BLaER1 treated with 17β-estradiol and CSF1 and Interleukin-3, amounts not matched to agents 10 nM and 100 nM (cell line): ENCODE results near the gene TUSC2.
A peak's percentile ranks its signal among the peaks of the same experiment; 100 is the strongest.

Source experiments
- H3K27ac ChIP-seq, 11 experiments: shearing (Covaris generic); formaldehyde crosslinking; 2 replicates each; pipeline ENCODE4 v1.8.1; 2022
- H3K27me3 ChIP-seq, 11 experiments: shearing (Covaris generic); formaldehyde crosslinking; 2 replicates each; pipeline ENCODE4 v1.8.1; 2022
- H3K36me3 ChIP-seq, 11 experiments: shearing (Covaris generic); formaldehyde crosslinking; 2 replicates each; pipeline ENCODE4 v1.8.1; 2022
- H3K4me1 ChIP-seq, 10 experiments: shearing (Covaris generic); formaldehyde crosslinking; 2 replicates each; pipeline ENCODE4 v1.8.1; 2022
- H3K4me2 ChIP-seq, 11 experiments: shearing (Covaris generic); formaldehyde crosslinking; 2 replicates each; pipeline ENCODE4 v1.8.1; 2022
- H3K4me3 ChIP-seq, 10 experiments: shearing (Covaris generic); formaldehyde crosslinking; 2 replicates each; pipeline ENCODE4 v1.8.1; 2022
- H3K9ac ChIP-seq, 11 experiments: shearing (Covaris generic); formaldehyde crosslinking; 2 replicates each; pipeline ENCODE4 v1.8.1; 2022
- H3K9me3 ChIP-seq, 11 experiments: shearing (Covaris generic); formaldehyde crosslinking; replicated peaks in 1 of 11; 2 replicates each; pipeline ENCODE4 v1.8.1; 2022
- H4K20me1 ChIP-seq, 11 experiments: shearing (Covaris generic); formaldehyde crosslinking; 2 replicates each; pipeline ENCODE4 v1.8.1; 2022
- Cebpa-rat ChIP-seq, 11 experiments: shearing (Covaris generic); IDR thresholded peaks; 2 replicates each; pipeline ENCODE4 v1.8.1; 2022

TUSC2 gene

DNA sequence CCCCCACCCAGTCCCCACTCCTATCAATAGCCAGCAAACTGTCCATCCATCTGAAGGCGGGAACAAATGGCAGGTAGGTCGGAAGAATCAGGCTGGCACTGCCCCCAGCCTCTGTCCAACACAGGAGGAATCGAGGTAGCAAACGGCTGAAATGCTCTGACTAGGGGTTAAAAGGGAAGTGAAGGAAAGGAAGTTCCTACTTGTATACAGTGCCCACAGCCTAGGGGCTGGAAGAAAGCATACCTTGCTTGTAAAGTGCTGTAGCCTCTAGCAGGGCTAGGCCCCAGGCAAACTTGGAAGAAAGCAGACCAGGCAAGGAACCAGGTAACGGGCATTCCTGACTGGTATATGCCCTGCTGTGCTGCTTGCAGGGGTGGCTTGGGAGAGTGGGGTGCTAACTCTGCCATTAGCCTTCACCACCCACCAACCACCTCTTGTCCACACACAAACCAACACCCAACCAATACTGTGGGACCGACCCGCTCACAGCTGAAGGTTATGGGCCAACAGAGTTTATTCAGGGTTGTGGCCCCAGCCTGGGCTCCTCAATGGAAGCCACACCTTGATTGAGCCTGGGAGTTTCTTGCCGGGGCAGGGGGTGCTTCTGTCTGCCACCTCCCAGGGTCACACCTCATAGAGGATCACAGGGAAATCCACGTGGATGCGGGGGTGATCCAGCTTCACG, 2.4 kb downstream of the TUSC2 start:
- no peak for TF ChIP-seq Cebpa-rat (IDR thresholded peaks at IDR 0.05)
- Histone ChIP-seq H3K9ac (peak overlapping the region in 9 of 11 experiments; percentile 15 to 93 (median 85); a peak in 10 of 22 replicates), H3K9me3 (no peaks in the 10 kb centered on the region), H3K4me3 (no peak overlapping the region), H3K36me3 (peaks cover 25 to 51% (median 35%) of the 10 kb centered on the region in 11 experiments), H3K4me2 (peak overlapping the region in 5 of 11 experiments; percentile 10 to 98 (median 97); a peak in 7 of 22 replicates), H3K27me3 (no peaks in the 10 kb centered on the region), H3K4me1 (peaks cover 46 to 81% (median 65%) of the 10 kb centered on the region in 10 experiments), H3K27ac (no peak overlapping the region), H4K20me1 (peaks cover 13 to 45% (median 26%) of the 10 kb centered on the region in 11 experiments; a peak in 20 of 22 replicates)

- TF ChIP-seq Cebpa-rat (IDR thresholded peaks at IDR 0.05) = no peak
- Histone ChIP-seq H3K27me3 (no peaks in the 10 kb centered on the region), H3K36me3 (peaks cover 19 to 46% (median 30%) of the 10 kb centered on the region in 11 experiments), H3K4me2 (peak overlapping the region in 3 of 11 experiments; percentile 97 to 98 (median 98); a peak in 4 of 22 replicates), H3K27ac (no peak overlapping the region), H3K4me3 (no peak overlapping the region), H4K20me1 (peaks cover 7 to 45% (median 26%) of the 10 kb centered on the region in 11 experiments; a peak in 20 of 22 replicates), H3K9me3 (no peaks in the 10 kb centered on the region), H3K9ac (peak overlapping the region in 6 of 11 experiments; percentile 15 to 93 (median 76); a peak in 4 of 22 replicates), H3K4me1 (peaks cover 51 to 81% (median 68%) of the 10 kb centered on the region in 10 experiments)
These were observed 2.9 kb downstream of the TUSC2 start for GRCh38 chr3:50325113-50325480.

DNA sequence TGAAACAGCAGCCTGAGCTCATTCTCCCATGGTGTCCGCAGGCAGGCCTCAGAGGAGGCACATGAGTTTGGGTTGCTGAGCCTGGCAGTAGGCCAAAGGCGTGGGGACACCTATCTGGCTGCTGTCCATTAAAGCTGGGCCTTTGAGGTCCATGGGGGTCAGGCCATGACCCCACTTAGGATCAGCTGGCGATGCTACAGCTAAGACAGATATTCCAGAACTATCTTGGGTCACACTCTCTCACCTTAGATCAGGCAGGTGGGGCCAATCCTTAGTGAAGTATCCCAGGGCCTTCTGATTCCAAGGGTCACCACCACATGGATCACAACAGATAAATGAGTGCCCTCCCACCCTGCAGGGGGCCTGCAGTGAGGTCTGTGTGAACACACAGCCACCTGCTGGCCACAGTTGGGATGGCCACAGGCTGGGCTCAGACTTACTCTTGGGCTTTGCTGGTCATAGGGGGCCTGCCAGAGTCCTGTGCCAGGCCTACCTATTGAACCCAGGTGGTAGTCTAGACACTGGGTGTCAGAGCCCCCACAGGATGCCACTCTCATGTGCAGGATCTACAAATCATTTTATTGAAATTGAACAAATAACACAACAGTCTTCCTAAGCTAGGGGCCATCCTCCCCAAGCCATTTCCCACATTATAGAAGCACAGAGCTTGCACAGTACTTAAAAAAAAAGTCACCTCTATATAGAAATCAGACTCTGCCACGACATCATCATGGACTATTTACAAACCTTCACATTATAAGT, 3.5 kb downstream of the TUSC2 start:
- no peaks in the 10 kb centered on the region for H3K27me3 ChIP-seq
- H3K36me3 ChIP-seq = peaks cover 13 to 45% (median 27%) of the 10 kb centered on the region in 11 experiments
- peak overlapping the region in 3 of 11 experiments; percentile 31 to 52 (median 42); a peak in 2 of 22 replicates for H3K27ac ChIP-seq
- no peaks in the 10 kb centered on the region for H3K9me3 ChIP-seq
- no peak for TF ChIP-seq Cebpa-rat (IDR thresholded peaks at IDR 0.05)
- H3K9ac ChIP-seq = peak overlapping the region in 10 of 11 experiments; percentile 3 to 99 (median 42); a peak in 6 of 22 replicates
- peaks cover 3 to 45% (median 24%) of the 10 kb centered on the region in 11 experiments; a peak in 18 of 22 replicates for H4K20me1 ChIP-seq
- peak overlapping the region in 7 of 11 experiments; percentile 90 to 98 (median 97); a peak in 13 of 22 replicates for H3K4me2 ChIP-seq
- peaks cover 56 to 82% (median 71%) of the 10 kb centered on the region in 10 experiments for H3K4me1 ChIP-seq
- H3K4me3 ChIP-seq = no peak overlapping the region

GRCh38 chr3:50323614-50324199, 4.3 kb downstream of the TUSC2 start:
- Histone ChIP-seq H3K27me3 (no peaks in the 10 kb centered on the region), H3K36me3 (peaks cover 7 to 45% (median 31%) of the 10 kb centered on the region in 11 experiments; a peak in 21 of 22 replicates), H3K4me3 (0 out of 20 replicates have a peak overlapping the region, but pooled peaks of 1 of the 10 experiments have one; percentile 13), H3K9ac (peak overlapping the region; percentile 3 to 99 (median 47); a peak in 20 of 22 replicates), H3K27ac (peak overlapping the region in 9 of 11 experiments; percentile 15 to 55 (median 43); a peak in 14 of 22 replicates), H3K4me1 (peaks cover 61 to 82% (median 73%) of the 10 kb centered on the region in 10 experiments), H4K20me1 (peaks cover 0 to 50% (median 25%) of the 10 kb centered on the region in 11 experiments; a peak in 16 of 22 replicates), H3K4me2 (peak overlapping the region; percentile 90 to 99 (median 97); a peak in 21 of 22 replicates), H3K9me3 (no peaks in the 10 kb centered on the region)
- no peak for TF ChIP-seq Cebpa-rat (IDR thresholded peaks at IDR 0.05)

DNA sequence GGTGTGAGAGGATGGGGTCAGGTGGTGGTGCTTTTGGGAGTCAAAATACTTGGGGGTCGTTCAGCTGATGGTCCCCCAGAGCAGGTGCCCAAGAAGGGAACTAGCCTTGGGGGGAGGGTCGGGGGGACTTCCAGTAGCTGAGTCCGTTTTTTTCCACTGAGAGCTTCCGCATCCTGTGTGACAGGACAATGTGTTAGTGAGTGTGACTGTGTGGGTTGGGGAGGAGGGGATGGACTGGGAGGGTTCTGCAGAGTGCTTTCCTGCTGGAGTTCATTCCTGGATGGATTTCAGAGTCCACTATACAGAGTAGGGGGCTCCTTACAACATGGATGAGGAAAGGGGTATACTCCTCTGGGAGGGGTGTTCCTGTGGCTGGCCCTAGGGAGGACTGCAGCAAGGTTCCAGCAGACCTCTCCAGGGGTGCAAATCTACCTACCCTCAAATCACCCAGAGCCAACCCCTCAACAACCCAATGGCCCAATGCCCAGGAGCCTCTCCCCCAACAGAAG, 4.9 kb downstream of the TUSC2 start:
- H3K4me1 ChIP-seq = peaks cover 62 to 83% (median 76%) of the 10 kb centered on the region in 10 experiments
- no peak for TF ChIP-seq Cebpa-rat (IDR thresholded peaks at IDR 0.05)
- peak overlapping the region; percentile 11 to 99 (median 58); a peak in 20 of 22 replicates for H3K9ac ChIP-seq
- peaks cover 7 to 50% (median 37%) of the 10 kb centered on the region in 11 experiments; a peak in 21 of 22 replicates for H3K36me3 ChIP-seq
- peak overlapping the region; percentile 90 to 99 (median 97); a peak in 21 of 22 replicates for H3K4me2 ChIP-seq
- no peaks in the 10 kb centered on the region for H3K27me3 ChIP-seq
- H3K9me3 ChIP-seq = no peaks in the 10 kb centered on the region
- H4K20me1 ChIP-seq = peaks cover 0 to 56% (median 28%) of the 10 kb centered on the region in 11 experiments; a peak in 17 of 22 replicates
- H3K27ac ChIP-seq = peak overlapping the region in 9 of 11 experiments; percentile 15 to 99 (median 45); a peak in 14 of 22 replicates
- H3K4me3 ChIP-seq = 0 out of 20 replicates have a peak overlapping the region, but pooled peaks of 1 of the 10 experiments have one; percentile 13

GRCh38 chr3:50322386-50323091, 5.5 kb downstream of the TUSC2 start, which contains the start of gene HYAL2:
HYAL2 (minus strand) TSS chr3:50322745; CDS start chr3:50320489, 2,256 bp downstream.
- no peak for TF ChIP-seq Cebpa-rat (IDR thresholded peaks at IDR 0.05)
- peaks cover 68 to 89% (median 81%) of the 10 kb centered on the region in 10 experiments for H3K4me1 ChIP-seq
- peak within 1 kb of the TSS; percentile 93 to 100 (median 99) for H3K9ac ChIP-seq
- H3K4me3 ChIP-seq = peak within 1 kb of the TSS; percentile 73 to 89 (median 78)
- H3K36me3 ChIP-seq = peaks cover 11 to 56% (median 43%) of the 10 kb centered on the region in 11 experiments; a peak in 21 of 22 replicates
- peak within 1 kb of the TSS; percentile 90 to 99 (median 97) for H3K4me2 ChIP-seq
- H3K27me3 ChIP-seq = no peaks in the 10 kb centered on the region
- H4K20me1 ChIP-seq = peaks cover 0 to 58% (median 34%) of the 10 kb centered on the region in 11 experiments; a peak in 17 of 22 replicates
- peak within 1 kb of the TSS; percentile 94 to 100 (median 99) for H3K27ac ChIP-seq
- no peaks in the 10 kb centered on the region for H3K9me3 ChIP-seq

DNA sequence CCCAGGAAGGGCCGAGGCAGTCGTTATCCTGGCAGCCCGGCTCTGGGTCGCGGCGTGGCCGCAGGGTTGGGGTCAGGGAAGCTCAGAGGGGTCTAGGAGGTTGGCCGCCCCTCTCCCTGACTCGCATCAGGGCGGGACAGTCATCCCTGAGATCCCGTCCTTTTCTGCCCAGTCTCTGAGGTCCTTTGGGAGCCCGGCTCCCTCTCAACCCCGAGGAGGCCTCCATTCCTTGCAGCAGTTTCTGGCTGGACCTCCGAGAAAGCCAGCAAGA, 6.0 kb downstream of the TUSC2 start:
- H3K9ac ChIP-seq = peak overlapping the region; percentile 93 to 100 (median 99); a peak in 21 of 22 replicates
- no peak for TF ChIP-seq Cebpa-rat (IDR thresholded peaks at IDR 0.05)
- peaks cover 16 to 61% (median 48%) of the 10 kb centered on the region in 11 experiments; a peak in 21 of 22 replicates for H3K36me3 ChIP-seq
- H3K27ac ChIP-seq = peak overlapping the region; percentile 94 to 100 (median 99); a peak in 20 of 22 replicates
- H3K4me3 ChIP-seq = peak overlapping the region; percentile 73 to 89 (median 78)
- H4K20me1 ChIP-seq = peaks cover 0 to 58% (median 35%) of the 10 kb centered on the region in 11 experiments; a peak in 17 of 22 replicates
- H3K9me3 ChIP-seq = no peaks in the 10 kb centered on the region
- H3K4me1 ChIP-seq = peaks cover 68 to 89% (median 81%) of the 10 kb centered on the region in 10 experiments
- no peaks in the 10 kb centered on the region for H3K27me3 ChIP-seq
- peak overlapping the region; percentile 90 to 99 (median 97) for H3K4me2 ChIP-seq
